OCI-LY1 (cell line): ENCODE data around the gene COPRS.

ENCODE experiments used
- EZH2 ChIP-seq: fragments of 200-600 bp; sonication (generic), shearing (Covaris generic); IDR thresholded peaks from 2 replicates; pipeline ENCODE4 v1.8.0; 2017; ENCODE audit warnings: borderline replicate concordance, mixed run types, mild to moderate bottlenecking, antibody characterized with exemption, low read length, moderate library complexity, mixed read lengths
- TF ChIP-seq, protein P1 (sequence below): fragments of 200-600 bp; sonication (generic), shearing (Covaris generic); IDR thresholded peaks from 2 replicates; pipeline ENCODE4 v1.5.1; 2017; ENCODE audit warnings: mild to moderate bottlenecking, antibody characterized with exemption, low read length, moderate library complexity, mixed read lengths

DNA sequence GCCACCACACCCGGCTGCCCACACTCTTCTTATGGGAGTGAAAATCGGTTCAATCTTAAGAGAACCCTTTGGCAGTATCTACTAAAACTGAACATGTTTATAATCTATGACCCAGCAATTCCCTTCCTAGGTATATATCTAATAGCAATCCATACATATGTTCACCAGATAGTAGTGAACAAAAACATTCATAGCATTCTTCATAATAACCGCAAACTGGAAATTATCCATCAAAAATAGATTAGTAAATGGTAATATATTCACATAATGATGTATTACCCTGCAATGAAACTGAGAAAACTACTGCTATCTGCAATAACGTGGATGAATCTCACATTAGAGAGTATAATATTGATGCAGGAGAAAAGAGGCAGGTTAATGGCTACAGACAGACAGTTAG is 23.1 kb downstream of the COPRS start:
- TF ChIP-seq, protein P1, sequence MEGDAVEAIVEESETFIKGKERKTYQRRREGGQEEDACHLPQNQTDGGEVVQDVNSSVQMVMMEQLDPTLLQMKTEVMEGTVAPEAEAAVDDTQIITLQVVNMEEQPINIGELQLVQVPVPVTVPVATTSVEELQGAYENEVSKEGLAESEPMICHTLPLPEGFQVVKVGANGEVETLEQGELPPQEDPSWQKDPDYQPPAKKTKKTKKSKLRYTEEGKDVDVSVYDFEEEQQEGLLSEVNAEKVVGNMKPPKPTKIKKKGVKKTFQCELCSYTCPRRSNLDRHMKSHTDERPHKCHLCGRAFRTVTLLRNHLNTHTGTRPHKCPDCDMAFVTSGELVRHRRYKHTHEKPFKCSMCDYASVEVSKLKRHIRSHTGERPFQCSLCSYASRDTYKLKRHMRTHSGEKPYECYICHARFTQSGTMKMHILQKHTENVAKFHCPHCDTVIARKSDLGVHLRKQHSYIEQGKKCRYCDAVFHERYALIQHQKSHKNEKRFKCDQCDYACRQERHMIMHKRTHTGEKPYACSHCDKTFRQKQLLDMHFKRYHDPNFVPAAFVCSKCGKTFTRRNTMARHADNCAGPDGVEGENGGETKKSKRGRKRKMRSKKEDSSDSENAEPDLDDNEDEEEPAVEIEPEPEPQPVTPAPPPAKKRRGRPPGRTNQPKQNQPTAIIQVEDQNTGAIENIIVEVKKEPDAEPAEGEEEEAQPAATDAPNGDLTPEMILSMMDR, result no peak
- TF ChIP-seq EZH2, result no peak
